Measurements from ENCODE around the gene SMARCB1.

SMARCB1 gene

DNA sequence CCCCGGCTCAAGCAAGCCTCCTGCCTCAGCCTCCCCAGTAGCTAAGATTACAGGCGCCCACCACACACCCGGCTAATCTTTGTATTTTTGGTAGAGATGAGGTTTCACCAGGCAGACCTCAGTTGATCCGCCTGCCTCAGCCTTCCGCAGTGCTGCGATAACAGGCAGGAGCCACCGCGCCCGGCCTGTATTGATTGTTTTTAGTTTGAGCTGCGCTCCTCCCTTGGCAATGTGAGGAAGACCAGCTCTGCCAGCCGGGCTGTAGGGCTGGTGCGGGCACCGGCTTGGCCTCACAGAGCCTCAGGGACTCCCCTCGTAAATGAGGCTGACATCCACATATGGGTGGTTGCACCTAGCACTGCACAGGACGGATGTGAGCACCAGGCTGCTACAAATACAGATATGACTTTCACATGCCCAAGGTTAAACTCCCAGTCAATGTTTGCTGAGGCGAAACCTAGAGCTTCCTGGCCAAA is 63.4 kb downstream of the SMARCB1 start:
- no CpG with 5 or more reads among the region's 16 CpGs for WGBS (ENCODE audit: extremely low coverage, insufficient coverage, low lambda C conversion rate)
- H3K36me3 ChIP-seq (ENCODE audit: control insufficient read depth, insufficient read depth, low read length): no peaks in the 10 kb centered on the region

DNA sequence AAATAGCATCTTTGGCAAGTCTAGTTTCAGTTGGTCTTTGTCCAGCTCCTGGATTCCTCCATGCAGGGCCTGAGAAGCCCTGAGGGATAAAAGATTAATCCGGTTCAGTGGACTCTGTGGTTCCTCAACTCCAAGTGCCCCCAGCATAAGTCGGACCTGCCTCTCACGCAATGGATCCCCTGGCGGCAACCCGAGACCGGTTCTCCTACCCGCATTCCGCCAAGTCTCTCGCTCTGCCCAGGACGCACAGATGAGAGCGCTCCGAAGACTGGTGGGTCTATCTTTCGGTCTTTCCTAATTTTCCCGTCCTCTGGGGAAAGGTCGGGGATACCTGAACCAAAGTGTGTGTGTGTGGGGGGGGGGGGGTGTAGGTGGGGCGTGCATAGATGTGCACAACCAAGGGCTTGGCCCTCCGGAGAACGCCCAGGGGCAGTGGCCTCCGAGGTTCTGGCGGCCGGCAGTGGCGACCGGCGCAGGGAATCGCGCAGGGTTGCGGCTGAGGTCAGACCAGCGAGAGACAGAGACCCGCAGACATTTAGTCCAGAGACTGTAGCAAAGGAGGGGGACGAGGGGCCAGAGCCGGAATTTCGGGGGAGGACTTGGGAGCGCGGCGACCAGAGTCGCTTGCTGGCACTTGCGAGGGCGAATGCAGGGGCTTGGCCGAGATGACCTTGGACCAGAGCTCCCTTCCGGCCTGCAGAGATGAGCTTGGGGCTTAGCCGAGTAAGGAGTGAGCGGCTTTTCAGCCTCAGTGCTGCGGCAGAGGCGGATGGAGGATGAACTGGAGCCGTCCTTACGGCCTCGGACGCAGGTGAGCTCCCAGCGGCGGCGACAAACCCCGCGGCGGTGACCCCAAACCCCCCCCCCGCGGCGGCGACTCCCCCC is 70.2 kb downstream of the SMARCB1 start:
- H3K27ac ChIP-seq (ENCODE audit: low read depth, low read length): peak overlapping the region; percentile 83
- no CpG with 5 or more reads among the region's 58 CpGs for WGBS (ENCODE audit: extremely low coverage, insufficient coverage, low lambda C conversion rate)

More for the DNA sequence above, 63.4 kb downstream of the SMARCB1 start:
- Histone ChIP-seq H2BK5ac (ENCODE audit: low read length) (no peak overlapping the region), H3K4me3 (ENCODE audit: low read length) (no peak overlapping the region), H3K27me3 (ENCODE audit: insufficient read depth, low read length, poor library complexity) (no peaks in the 10 kb centered on the region), H3K4ac (ENCODE audit: low read depth, low read length) (no peak overlapping the region), H3K4me1 (ENCODE audit: control insufficient read depth, low read depth, low read length) (peaks cover 2% of the 10 kb centered on the region), H4K8ac (ENCODE audit: low read depth, low read length) (no peak overlapping the region), H3K4me2 (ENCODE audit: low read length) (no peak overlapping the region), H3K56ac (ENCODE audit: low read length) (peak overlapping the region; percentile 34), H3K79me1 (ENCODE audit: low read length) (no peaks in the 10 kb centered on the region), H3K27ac (ENCODE audit: low read depth, low read length) (no peak overlapping the region), H2BK15ac (replicated peaks; ENCODE audit: low read depth) (no peak overlapping the region), H2BK120ac (ENCODE audit: low read depth, low read length) (no peak overlapping the region), H3K9ac (ENCODE audit: low read length) (no peak overlapping the region), H3K79me2 (ENCODE audit: control insufficient read depth, insufficient read depth, low read length) (no peaks in the 10 kb centered on the region), H3K18ac (ENCODE audit: low read length) (no peak overlapping the region), H4K5ac (ENCODE audit: low read length) (no peak overlapping the region), H3K23ac (ENCODE audit: low read length) (no peak overlapping the region), H2AK5ac (ENCODE audit: low read length) (no peak overlapping the region)
- no peak for DNase-seq

DNA sequence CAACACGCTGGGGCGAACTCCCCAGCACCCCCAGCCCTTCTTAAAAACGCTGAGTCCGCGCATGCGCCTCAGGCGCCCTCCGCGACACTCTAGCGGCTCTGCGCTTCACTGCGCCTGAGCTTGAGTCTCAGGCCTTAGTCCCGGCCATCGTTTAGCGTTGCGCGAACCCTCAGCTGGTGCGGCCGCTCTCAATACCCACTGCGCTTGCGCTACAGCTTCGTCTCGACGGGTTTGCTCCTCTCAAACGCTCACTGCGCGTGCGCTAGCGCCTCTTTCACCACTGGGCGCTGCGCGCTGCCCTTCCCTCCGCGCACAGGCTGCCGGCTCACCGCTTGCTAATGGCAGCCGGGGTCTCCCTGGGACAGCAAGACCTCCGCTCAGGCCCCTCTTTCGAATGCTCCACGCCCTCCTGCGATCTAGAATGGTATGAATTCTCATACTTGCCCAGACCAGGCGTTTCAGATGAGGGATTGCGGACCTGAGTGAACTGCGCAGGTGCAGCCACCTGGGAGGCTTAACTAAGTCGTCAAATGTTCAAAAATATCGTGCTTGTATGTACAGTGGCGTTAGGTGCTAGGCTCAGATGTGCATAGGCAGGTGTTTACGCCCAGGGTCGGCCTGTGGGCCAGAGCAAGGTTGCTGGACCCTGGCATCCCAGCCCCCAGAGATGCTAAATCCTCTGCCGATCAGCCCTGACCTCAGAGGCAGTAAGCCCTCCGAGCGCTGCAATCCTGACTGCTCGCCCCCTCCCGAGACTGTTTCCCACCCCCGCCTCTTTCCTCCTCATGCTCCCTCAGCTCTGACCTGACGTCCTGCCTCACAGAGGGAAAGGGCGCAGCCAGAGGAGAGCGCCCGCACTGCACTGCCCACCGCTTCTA is 71.1 kb downstream of the SMARCB1 start, which contains the start of gene SLC2A11:
Gene SLC2A11, plus strand, starts transcription at position 270 of the 878 bp plus-strand sequence. Its CDS starts 125 bp downstream, at position 395.
- Histone ChIP-seq H2BK120ac (ENCODE audit: low read depth, low read length) (no peak within 1 kb of the TSS), H3K4me3 (ENCODE audit: low read length) (peak within 1 kb of the TSS; percentile 54), H4K8ac (ENCODE audit: low read depth, low read length) (no peak within 1 kb of the TSS), H3K23ac (ENCODE audit: low read length) (peak within 1 kb of the TSS; percentile 66), H2BK5ac (ENCODE audit: low read length) (no peak within 1 kb of the TSS), H3K4ac (ENCODE audit: low read depth, low read length) (peak within 1 kb of the TSS; percentile 75), H3K18ac (ENCODE audit: low read length) (peak within 1 kb of the TSS; percentile 5), H2AK5ac (ENCODE audit: low read length) (no peak within 1 kb of the TSS), H3K9ac (ENCODE audit: low read length) (peak within 1 kb of the TSS; percentile 79), H3K4me2 (ENCODE audit: low read length) (peak within 1 kb of the TSS; percentile 100), H3K79me2 (ENCODE audit: control insufficient read depth, insufficient read depth, low read length) (no peaks in the 10 kb centered on the region), H3K4me1 (ENCODE audit: control insufficient read depth, low read depth, low read length) (peaks cover 3% of the 10 kb centered on the region), H3K27ac (ENCODE audit: low read depth, low read length) (peak within 1 kb of the TSS; percentile 83), H2BK15ac (replicated peaks; ENCODE audit: low read depth) (no peak within 1 kb of the TSS), H4K5ac (ENCODE audit: low read length) (no peak within 1 kb of the TSS), H3K56ac (ENCODE audit: low read length) (peak within 1 kb of the TSS; percentile 94), H3K27me3 (ENCODE audit: insufficient read depth, low read length, poor library complexity) (no peaks in the 10 kb centered on the region), H3K36me3 (ENCODE audit: control insufficient read depth, insufficient read depth, low read length) (no peaks in the 10 kb centered on the region), H3K79me1 (ENCODE audit: low read length) (peaks cover 2% of the 10 kb centered on the region)
- peak; percentile 99 for DNase-seq
- no CpG with 5 or more reads among the region's 60 CpGs for WGBS (ENCODE audit: extremely low coverage, insufficient coverage, low lambda C conversion rate)

More for the DNA sequence above, 70.2 kb downstream of the SMARCB1 start:
- peaks cover 3% of the 10 kb centered on the region for H3K4me1 ChIP-seq (ENCODE audit: control insufficient read depth, low read depth, low read length)
- H3K79me1 ChIP-seq (ENCODE audit: low read length): peaks cover 2% of the 10 kb centered on the region
- H2AK5ac ChIP-seq (ENCODE audit: low read length): no peak overlapping the region
- no peak overlapping the region for H4K5ac ChIP-seq (ENCODE audit: low read length)
- no peak overlapping the region for H4K8ac ChIP-seq (ENCODE audit: low read depth, low read length)
- no peak overlapping the region for H2BK120ac ChIP-seq (ENCODE audit: low read depth, low read length)
- no peaks in the 10 kb centered on the region for H3K27me3 ChIP-seq (ENCODE audit: insufficient read depth, low read length, poor library complexity)
- no peaks in the 10 kb centered on the region for H3K36me3 ChIP-seq (ENCODE audit: control insufficient read depth, insufficient read depth, low read length)
- H3K23ac ChIP-seq (ENCODE audit: low read length): no peak overlapping the region
- peak; percentile 86 for DNase-seq
- peak overlapping the region; percentile 94 for H3K56ac ChIP-seq (ENCODE audit: low read length)
- H3K18ac ChIP-seq (ENCODE audit: low read length): peak overlapping the region; percentile 5
- no peak overlapping the region for H2BK15ac ChIP-seq (replicated peaks; ENCODE audit: low read depth)
- H3K4ac ChIP-seq (ENCODE audit: low read depth, low read length): peak overlapping the region; percentile 75
- no peak overlapping the region for H2BK5ac ChIP-seq (ENCODE audit: low read length)
- peak overlapping the region; percentile 74 for H3K9ac ChIP-seq (ENCODE audit: low read length)
- no peaks in the 10 kb centered on the region for H3K79me2 ChIP-seq (ENCODE audit: control insufficient read depth, insufficient read depth, low read length)
- H3K4me3 ChIP-seq (ENCODE audit: low read length): peak overlapping the region; percentile 44
- peak overlapping the region; percentile 55 for H3K4me2 ChIP-seq (ENCODE audit: low read length)

DNA sequence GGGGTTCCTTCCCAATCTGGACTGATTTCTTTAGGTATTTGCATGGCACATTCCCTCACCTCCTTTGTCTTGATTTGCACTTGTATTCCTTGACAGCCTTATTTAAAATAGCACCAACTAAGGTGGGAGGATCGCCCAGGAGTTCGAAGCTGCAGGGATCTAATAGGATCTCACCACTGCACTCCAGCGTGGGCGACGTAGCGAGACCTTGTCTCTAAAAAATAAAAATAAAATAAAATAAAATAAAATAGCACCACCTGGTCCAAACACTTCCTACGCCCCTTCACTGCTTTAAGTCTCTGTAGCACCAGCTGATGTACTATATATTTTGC is 71.7 kb downstream of the SMARCB1 start:
- Histone ChIP-seq H3K36me3 (ENCODE audit: control insufficient read depth, insufficient read depth, low read length) (no peaks in the 10 kb centered on the region), H4K8ac (ENCODE audit: low read depth, low read length) (no peak overlapping the region), H3K79me1 (ENCODE audit: low read length) (peaks cover 2% of the 10 kb centered on the region), H2BK5ac (ENCODE audit: low read length) (no peak overlapping the region), H2BK15ac (replicated peaks; ENCODE audit: low read depth) (no peak overlapping the region), H3K4me3 (ENCODE audit: low read length) (no peak overlapping the region), H3K18ac (ENCODE audit: low read length) (no peak overlapping the region), H2BK120ac (ENCODE audit: low read depth, low read length) (no peak overlapping the region), H3K4me1 (ENCODE audit: control insufficient read depth, low read depth, low read length) (peaks cover 3% of the 10 kb centered on the region), H3K56ac (ENCODE audit: low read length) (peak overlapping the region; percentile 91), H3K27me3 (ENCODE audit: insufficient read depth, low read length, poor library complexity) (no peaks in the 10 kb centered on the region), H3K4me2 (ENCODE audit: low read length) (peak overlapping the region; percentile 100), H4K5ac (ENCODE audit: low read length) (no peak overlapping the region), H2AK5ac (ENCODE audit: low read length) (no peak overlapping the region), H3K79me2 (ENCODE audit: control insufficient read depth, insufficient read depth, low read length) (no peaks in the 10 kb centered on the region), H3K9ac (ENCODE audit: low read length) (peak overlapping the region; percentile 79), H3K27ac (ENCODE audit: low read depth, low read length) (no peak overlapping the region), H3K4ac (ENCODE audit: low read depth, low read length) (no peak overlapping the region), H3K23ac (ENCODE audit: low read length) (no peak overlapping the region)
- no peak for DNase-seq
- no CpG with 5 or more reads among the region's 7 CpGs for WGBS (ENCODE audit: extremely low coverage, insufficient coverage, low lambda C conversion rate)

DNA sequence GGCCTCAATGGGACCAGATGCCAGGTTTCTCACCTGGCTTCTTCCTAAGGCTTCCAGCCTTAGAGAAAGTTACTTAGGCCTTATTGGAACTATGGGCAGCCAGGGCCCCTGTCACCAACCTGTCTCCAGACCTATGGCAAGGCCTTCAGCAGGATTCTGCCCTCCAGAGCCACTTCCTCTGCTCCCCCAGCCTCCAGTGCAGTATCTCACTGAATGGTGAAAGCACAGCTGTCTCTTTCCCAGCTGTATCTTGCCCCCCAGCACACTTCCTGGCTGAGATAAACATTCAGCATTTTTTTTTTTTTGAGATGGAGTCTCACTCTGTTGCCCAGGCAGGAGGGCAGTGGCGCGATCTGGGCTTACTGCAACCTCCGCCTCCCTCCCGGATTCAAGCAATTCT is 72.4 kb downstream of the SMARCB1 start:
- peaks cover 2% of the 10 kb centered on the region for H3K79me1 ChIP-seq (ENCODE audit: low read length)
- H3K56ac ChIP-seq (ENCODE audit: low read length): no peak overlapping the region
- H3K4me3 ChIP-seq (ENCODE audit: low read length): no peak overlapping the region
- H4K5ac ChIP-seq (ENCODE audit: low read length): no peak overlapping the region
- no peak overlapping the region for H2BK120ac ChIP-seq (ENCODE audit: low read depth, low read length)
- no peak overlapping the region for H3K4me2 ChIP-seq (ENCODE audit: low read length)
- H2BK15ac ChIP-seq (replicated peaks; ENCODE audit: low read depth): no peak overlapping the region
- no CpG with 5 or more reads among the region's 4 CpGs for WGBS (ENCODE audit: extremely low coverage, insufficient coverage, low lambda C conversion rate)
- peaks cover 3% of the 10 kb centered on the region for H3K4me1 ChIP-seq (ENCODE audit: control insufficient read depth, low read depth, low read length)
- H3K18ac ChIP-seq (ENCODE audit: low read length): no peak overlapping the region
- no peak overlapping the region for H3K4ac ChIP-seq (ENCODE audit: low read depth, low read length)
- no peak overlapping the region for H2BK5ac ChIP-seq (ENCODE audit: low read length)
- H4K8ac ChIP-seq (ENCODE audit: low read depth, low read length): no peak overlapping the region
- no peak overlapping the region for H2AK5ac ChIP-seq (ENCODE audit: low read length)
- no peaks in the 10 kb centered on the region for H3K36me3 ChIP-seq (ENCODE audit: control insufficient read depth, insufficient read depth, low read length)
- no peak overlapping the region for H3K27ac ChIP-seq (ENCODE audit: low read depth, low read length)
- H3K9ac ChIP-seq (ENCODE audit: low read length): peak overlapping the region; percentile 22
- no peaks in the 10 kb centered on the region for H3K79me2 ChIP-seq (ENCODE audit: control insufficient read depth, insufficient read depth, low read length)
- no peaks in the 10 kb centered on the region for H3K27me3 ChIP-seq (ENCODE audit: insufficient read depth, low read length, poor library complexity)
- DNase-seq: no peak
- H3K23ac ChIP-seq (ENCODE audit: low read length): no peak overlapping the region
